Fibroblast of skin of scalp (primary cell): ENCODE measurements around the gene TYW1B.
"Not testable (repeated sequence)": the region's sequence is repeated elsewhere in the genome, so short reads cannot be mapped to it uniquely, and the experiment has no call there.

Experiments used
- DNase-seq: peaks from one replicate; pipeline ENCODE4 v3.0.0-alpha.2; 2013

TYW1B gene

GRCh38 chr7:72546586-72547237 lies 281.3 kb downstream of the TYW1B start:
- not testable (repeated sequence) for DNase-seq

GRCh38 chr7:72544531-72544930 lies 283.5 kb downstream of the TYW1B start:
- not testable (repeated sequence) for DNase-seq

- DNase-seq, result no peak
Measured at GRCh38 chr7:72540923-72541322, 287.1 kb downstream of the TYW1B start.

GRCh38 chr7:72540106-72540611 lies 287.8 kb downstream of the TYW1B start:
- no peak for DNase-seq

GRCh38 chr7:72539702-72540101 lies 288.3 kb downstream of the TYW1B start:
- DNase-seq, result no peak

- no peak for DNase-seq
Measured at GRCh38 chr7:72538856-72539255, 289.1 kb downstream of the TYW1B start.

GRCh38 chr7:72538147-72538546 lies 289.9 kb downstream of the TYW1B start:
- DNase-seq, result no peak

GRCh38 chr7:72536038-72536437 lies 292.0 kb downstream of the TYW1B start:
- peak; percentile 53 for DNase-seq

GRCh38 chr7:72531048-72531447 lies 297.0 kb downstream of the TYW1B start:
- DNase-seq, result not testable (repeated sequence)
